ENCODE data around the gene SNAPC3.

DNA sequence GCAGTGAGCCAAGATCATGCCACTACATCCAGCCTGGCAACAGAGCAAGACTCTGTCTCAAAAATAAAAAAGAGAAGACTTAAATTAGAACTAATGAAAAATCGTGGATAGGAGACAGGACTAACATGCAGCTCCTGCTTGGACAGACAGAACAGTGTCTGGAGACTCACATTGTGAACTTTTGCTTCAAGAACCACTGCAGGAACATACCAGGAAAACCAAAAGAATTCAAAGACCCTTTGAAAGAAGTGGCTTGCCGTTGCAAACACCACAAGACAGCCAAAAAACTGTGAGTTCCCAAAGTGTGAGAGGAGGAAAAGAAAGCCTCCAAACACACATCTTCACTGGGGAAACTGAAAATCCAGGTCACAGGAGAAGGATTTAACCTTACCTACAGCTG, 48.8 kb upstream of the SNAPC3 start:
- TF ChIP-seq, protein P1, sequence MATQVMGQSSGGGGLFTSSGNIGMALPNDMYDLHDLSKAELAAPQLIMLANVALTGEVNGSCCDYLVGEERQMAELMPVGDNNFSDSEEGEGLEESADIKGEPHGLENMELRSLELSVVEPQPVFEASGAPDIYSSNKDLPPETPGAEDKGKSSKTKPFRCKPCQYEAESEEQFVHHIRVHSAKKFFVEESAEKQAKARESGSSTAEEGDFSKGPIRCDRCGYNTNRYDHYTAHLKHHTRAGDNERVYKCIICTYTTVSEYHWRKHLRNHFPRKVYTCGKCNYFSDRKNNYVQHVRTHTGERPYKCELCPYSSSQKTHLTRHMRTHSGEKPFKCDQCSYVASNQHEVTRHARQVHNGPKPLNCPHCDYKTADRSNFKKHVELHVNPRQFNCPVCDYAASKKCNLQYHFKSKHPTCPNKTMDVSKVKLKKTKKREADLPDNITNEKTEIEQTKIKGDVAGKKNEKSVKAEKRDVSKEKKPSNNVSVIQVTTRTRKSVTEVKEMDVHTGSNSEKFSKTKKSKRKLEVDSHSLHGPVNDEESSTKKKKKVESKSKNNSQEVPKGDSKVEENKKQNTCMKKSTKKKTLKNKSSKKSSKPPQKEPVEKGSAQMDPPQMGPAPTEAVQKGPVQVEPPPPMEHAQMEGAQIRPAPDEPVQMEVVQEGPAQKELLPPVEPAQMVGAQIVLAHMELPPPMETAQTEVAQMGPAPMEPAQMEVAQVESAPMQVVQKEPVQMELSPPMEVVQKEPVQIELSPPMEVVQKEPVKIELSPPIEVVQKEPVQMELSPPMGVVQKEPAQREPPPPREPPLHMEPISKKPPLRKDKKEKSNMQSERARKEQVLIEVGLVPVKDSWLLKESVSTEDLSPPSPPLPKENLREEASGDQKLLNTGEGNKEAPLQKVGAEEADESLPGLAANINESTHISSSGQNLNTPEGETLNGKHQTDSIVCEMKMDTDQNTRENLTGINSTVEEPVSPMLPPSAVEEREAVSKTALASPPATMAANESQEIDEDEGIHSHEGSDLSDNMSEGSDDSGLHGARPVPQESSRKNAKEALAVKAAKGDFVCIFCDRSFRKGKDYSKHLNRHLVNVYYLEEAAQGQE (IDR thresholded peaks at IDR 0.05; ENCODE audit: low read depth), result no peak
- no peak for TF ChIP-seq EP300 (IDR thresholded peaks at IDR 0.05; ENCODE audit: borderline replicate concordance)
- no peak for TF ChIP-seq TEAD4 (IDR thresholded peaks at IDR 0.05)
- no peak for TF ChIP-seq CEBPB (IDR thresholded peaks at IDR 0.05)
- TF ChIP-seq FOXM1 (IDR thresholded peaks at IDR 0.05; ENCODE audit: borderline replicate concordance, low read depth), result no peak
- no peak for TF ChIP-seq TAF1 (IDR thresholded peaks at IDR 0.05; ENCODE audit: low read depth)
- no peak for TF ChIP-seq ZBTB7A (IDR thresholded peaks at IDR 0.05; ENCODE audit: low read depth)
- TF ChIP-seq TCF12 (IDR thresholded peaks at IDR 0.05; ENCODE audit: low read depth), result no peak

Data from Ishikawa (cell line).